Neural crest cell (in vitro differentiated cells): Measurements from ENCODE around the gene DIRAS2. TPM values are rescaled to one million over a fixed set of nuclear protein-coding genes. Genes with fewer than 3 reads are reported as not detected.

Source experiments
- DNase-seq: peaks from one replicate; pipeline ENCODE4 v3.0.0; 2021; ENCODE audit warnings: low read depth, mixed read lengths, low spot score
- H3K27ac Mint-ChIP-seq: one replicate; pipeline ENCODE4 v1.8.0; 2021; ENCODE audit warnings: mild to moderate bottlenecking, mixed read lengths; ENCODE audit not compliant: unreplicated experiment
- H3K27me3 Mint-ChIP-seq: 2 replicates; pipeline ENCODE4 v1.8.0; 2021; ENCODE audit warnings: low read depth, mild to moderate bottlenecking, mixed read lengths
- H3K36me3 Mint-ChIP-seq: 2 replicates; pipeline ENCODE4 v1.8.0; 2021; ENCODE audit warnings: low read depth, mild to moderate bottlenecking, mixed read lengths
- H3K4me1 Mint-ChIP-seq: 2 replicates; pipeline ENCODE4 v1.8.0; 2021; ENCODE audit warnings: mixed read lengths
- H3K4me3 Mint-ChIP-seq: one replicate; pipeline ENCODE4 v1.8.0; 2021; ENCODE audit warnings: mild to moderate bottlenecking, mixed read lengths
- H3K9me3 Mint-ChIP-seq: 2 replicates; pipeline ENCODE4 v1.8.0; 2021; ENCODE audit warnings: mixed read lengths
- CTCF ChIP-seq: fragments of 200-600 bp; sonication (generic); conservative IDR thresholded peaks from 2 replicates; pipeline ENCODE4 v1.5.0; 2021; ENCODE audit warnings: antibody characterized with exemption, mild to moderate bottlenecking
- total RNA-seq: library from RNA; stranded (reverse); gene quantifications from 2 replicates; pipeline ENCODE4 v1.2.1, GENCODE V29; 2021

Gene DIRAS2
- total RNA-seq, 1 donor from 2014 or later, result 0.77 TPM

DNA sequence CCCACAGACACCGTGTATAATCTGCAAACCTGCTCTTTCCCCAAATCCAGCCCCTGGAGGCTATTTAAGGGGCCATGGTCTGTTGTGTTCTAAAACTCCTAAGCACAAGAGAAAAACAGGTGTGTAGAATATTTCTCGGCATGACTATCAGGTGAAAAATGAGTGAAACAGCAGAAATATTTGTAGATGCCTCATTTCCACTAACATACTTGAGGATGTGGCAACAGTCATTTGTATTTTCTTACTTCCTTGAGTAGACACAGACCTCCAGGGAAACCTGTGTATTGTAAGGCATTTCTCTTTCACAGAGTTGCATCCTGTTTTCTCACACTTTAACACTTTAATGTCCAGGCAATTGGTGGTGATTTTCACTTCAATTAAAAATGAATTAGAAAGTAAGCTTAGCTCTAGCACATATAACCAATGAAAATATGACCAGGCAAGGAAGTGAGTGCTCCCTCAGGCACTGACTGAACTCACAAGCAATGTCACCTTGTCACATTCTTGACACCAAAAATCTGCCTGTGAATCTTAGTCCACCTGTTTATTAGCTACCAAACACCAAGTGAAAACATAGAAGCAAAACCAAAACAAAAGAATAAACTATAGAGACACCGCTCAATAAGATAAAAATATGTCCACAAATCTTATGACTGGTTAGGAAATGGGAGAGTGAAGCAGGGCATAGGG, 64.4 kb downstream of the DIRAS2 start:
- Mint-ChIP-seq H3K9me3 (peaks cover 2% of the 10 kb centered on the region), H3K4me3 (no peak overlapping the region), H3K36me3 (no peaks in the 10 kb centered on the region), H3K4me1 (peaks cover 4% of the 10 kb centered on the region), H3K27me3 (no peaks in the 10 kb centered on the region), H3K27ac (no peak overlapping the region)
- TF ChIP-seq CTCF, result no peak
- DNase-seq, result no peak

- H3K4me1 Mint-ChIP-seq, result peaks cover 7% of the 10 kb centered on the region
- no peak for DNase-seq
- no peaks in the 10 kb centered on the region for H3K36me3 Mint-ChIP-seq
Measured at GRCh38 chr9:90569511-90569910, 73.1 kb downstream of the DIRAS2 start.

GRCh38 chr9:90568667-90569066, 74.0 kb downstream of the DIRAS2 start:
- H3K27ac Mint-ChIP-seq, result no peak overlapping the region
- no peak for TF ChIP-seq CTCF
- H3K4me1 Mint-ChIP-seq, result peaks cover 7% of the 10 kb centered on the region
- H3K4me3 Mint-ChIP-seq, result no peak overlapping the region
- DNase-seq, result no peak
- no peaks in the 10 kb centered on the region for H3K27me3 Mint-ChIP-seq
- no peaks in the 10 kb centered on the region for H3K36me3 Mint-ChIP-seq
- H3K9me3 Mint-ChIP-seq, result peaks cover 3% of the 10 kb centered on the region

More at GRCh38 chr9:90569511-90569910, 73.1 kb downstream of the DIRAS2 start:
- H3K27ac Mint-ChIP-seq, result no peak overlapping the region
- H3K4me3 Mint-ChIP-seq, result no peak overlapping the region
- no peaks in the 10 kb centered on the region for H3K27me3 Mint-ChIP-seq
- no peak for TF ChIP-seq CTCF
- H3K9me3 Mint-ChIP-seq, result peaks cover 3% of the 10 kb centered on the region

GRCh38 chr9:90562229-90562628, 80.4 kb downstream of the DIRAS2 start:
- Mint-ChIP-seq H3K4me1 (no peaks in the 10 kb centered on the region), H3K27me3 (no peaks in the 10 kb centered on the region), H3K9me3 (no peaks in the 10 kb centered on the region), H3K4me3 (no peak overlapping the region), H3K36me3 (no peaks in the 10 kb centered on the region), H3K27ac (no peak overlapping the region)
- no peak for DNase-seq
- TF ChIP-seq CTCF, result no peak

Other genes with a start within 250 kb of the DIRAS2 start
- gene SYK, start 159.0 kb upstream of the DIRAS2 start, total RNA-seq, result 0.98 and 1.4 TPM in 2 replicates